Activated CD8-positive, alpha-beta T cell treated with anti-CD3 and anti-CD28 coated beads for 36 hours (primary cell): ENCODE measurements around the gene DYSF. TPM values are rescaled to one million over a fixed set of nuclear protein-coding genes. Genes with fewer than 3 reads are reported as not detected.

Experiments used
- ATAC-seq: fragments of 200-7000 bp; cut with Tn5 transposase; one replicate; pipeline ENCODE4 v1.10.0; 2021; ENCODE audit warnings: mild to moderate bottlenecking, moderate library complexity
- CTCF ChIA-PET: fragments of 350-600 bp; sonication (Branson Sonifier 250); formaldehyde crosslinking; loops from one replicate; lab custom pipeline; 2021; ENCODE audit warnings: antibody characterized with exemption; lab: Charles Lee
- POLR2A ChIA-PET: fragments of 350-600 bp; sonication (Branson Sonifier 250); formaldehyde crosslinking; loops from one replicate; lab custom pipeline; 2021; ENCODE audit warnings: antibody characterized with exemption; lab: Charles Lee
- DNase-seq: peaks from one replicate; pipeline ENCODE4 v3.0.0-alpha.2; 2020
- H3K27ac Mint-ChIP-seq: one replicate; pipeline ENCODE4 v1.8.0; 2021; ENCODE audit warnings: mild to moderate bottlenecking, mixed read lengths
- H3K27me3 Mint-ChIP-seq: one replicate; pipeline ENCODE4 v1.8.0; 2021; ENCODE audit warnings: mixed read lengths
- H3K36me3 Mint-ChIP-seq: one replicate; pipeline ENCODE4 v1.8.0; 2021; ENCODE audit warnings: low read depth, mixed read lengths
- H3K4me1 Mint-ChIP-seq: one replicate; pipeline ENCODE4 v1.8.0; 2021; ENCODE audit warnings: low read depth, mixed read lengths
- H3K4me3 Mint-ChIP-seq: one replicate; pipeline ENCODE4 v1.8.0; 2021; ENCODE audit warnings: mild to moderate bottlenecking, moderate library complexity, mixed read lengths
- H3K9me3 Mint-ChIP-seq: one replicate; pipeline ENCODE4 v1.8.0; 2021; ENCODE audit warnings: mixed read lengths
- CTCF ChIP-seq: fragments of 200-600 bp; IDR thresholded peaks from one replicate; pipeline ENCODE4 v1.8.0; 2022; ENCODE audit warnings: antibody characterized with exemption, mild to moderate bottlenecking
- intact Hi-C: fragments of 100-400 bp; cut with micrococcal nuclease; formaldehyde crosslinking; loops from one replicate; pipeline ENCODE4 v1.10.0; 2022
- total RNA-seq, 2 experiments: library from RNA; stranded (reverse); gene quantifications; one replicate each; pipeline ENCODE4 v1.2.3, GENCODE V29; 2021

The DYSF gene
- total RNA-seq, 2 experiments from 2014 or later = 3.5 to 3.8 TPM

GRCh38 chr2:71474744-71475397 is 21.5 kb downstream of the DYSF start:
- no peak for TF ChIP-seq CTCF
- ATAC-seq (no peak), DNase-seq (no peak)
- H3K27me3 Mint-ChIP-seq = peaks cover 9% of the 10 kb centered on the region
- CTCF ChIA-PET = no interaction called here
- no peaks in the 10 kb centered on the region for H3K36me3 Mint-ChIP-seq
- no peaks in the 10 kb centered on the region for H3K9me3 Mint-ChIP-seq
- H3K27ac Mint-ChIP-seq = no peak overlapping the region
- H3K4me3 Mint-ChIP-seq = no peak overlapping the region
- POLR2A ChIA-PET = no interaction called here
- intact Hi-C loops = no loop called here
- no peaks in the 10 kb centered on the region for H3K4me1 Mint-ChIP-seq

- Mint-ChIP-seq H3K9me3 (no peaks in the 10 kb centered on the region), H3K27me3 (peaks cover 6% of the 10 kb centered on the region), H3K27ac (no peak overlapping the region), H3K4me1 (no peaks in the 10 kb centered on the region), H3K36me3 (no peaks in the 10 kb centered on the region), H3K4me3 (no peak overlapping the region)
- CTCF ChIA-PET = interaction anchor here (0.6 to 2.2 kb wide), 3 partner anchors 9 to 38 kb away, joined by 3 to 6 read pairs (median 5); no protein-coding TSS in a partner anchor
- POLR2A ChIA-PET = no interaction called here
- DNase-seq (no peak), ATAC-seq (no peak)
- TF ChIP-seq CTCF = no peak
- intact Hi-C loops = no loop called here
Measured at GRCh38 chr2:71476495-71476894, 23.1 kb downstream of the DYSF start.

GRCh38 chr2:71477231-71477691 is 23.9 kb downstream of the DYSF start:
- no peak for TF ChIP-seq CTCF
- intact Hi-C loops = no loop called here
- Mint-ChIP-seq H3K36me3 (no peaks in the 10 kb centered on the region), H3K4me3 (no peak overlapping the region), H3K27ac (no peak overlapping the region), H3K4me1 (no peaks in the 10 kb centered on the region), H3K27me3 (peaks cover 5% of the 10 kb centered on the region), H3K9me3 (no peaks in the 10 kb centered on the region)
- DNase-seq (no peak), ATAC-seq (no peak)
- POLR2A ChIA-PET = no interaction called here
- CTCF ChIA-PET = interaction anchor here (0.6 to 2.2 kb wide), 3 partner anchors 9 to 39 kb away, joined by 3 to 6 read pairs (median 5); no protein-coding TSS in a partner anchor

GRCh38 chr2:71478806-71479205 is 25.4 kb downstream of the DYSF start:
- DNase-seq = no peak
- ChIA-PET CTCF (interaction anchor here (0.6 kb wide), 1 partner anchor 15 kb away, joined by 3 read pairs; no protein-coding TSS in a partner anchor), POLR2A (no interaction called here)
- no peaks in the 10 kb centered on the region for H3K4me1 Mint-ChIP-seq
- intact Hi-C loops = no loop called here
- no peak overlapping the region for H3K4me3 Mint-ChIP-seq
- H3K36me3 Mint-ChIP-seq = no peaks in the 10 kb centered on the region
- H3K27me3 Mint-ChIP-seq = peaks cover 2% of the 10 kb centered on the region
- no peak overlapping the region for H3K27ac Mint-ChIP-seq
- H3K9me3 Mint-ChIP-seq = no peaks in the 10 kb centered on the region
- no peak for ATAC-seq
- no peak for TF ChIP-seq CTCF

GRCh38 chr2:71479261-71479660 is 25.9 kb downstream of the DYSF start:
- no peak overlapping the region for H3K27ac Mint-ChIP-seq
- H3K4me3 Mint-ChIP-seq = no peak overlapping the region
- ATAC-seq = no peak
- no peak for TF ChIP-seq CTCF
- intact Hi-C loops = no loop called here
- POLR2A ChIA-PET = no interaction called here
- peaks cover 2% of the 10 kb centered on the region for H3K27me3 Mint-ChIP-seq
- no peaks in the 10 kb centered on the region for H3K4me1 Mint-ChIP-seq
- CTCF ChIA-PET = interaction anchor here (0.6 kb wide), 1 partner anchor 15 kb away, joined by 3 read pairs; no protein-coding TSS in a partner anchor
- no peak for DNase-seq
- no peaks in the 10 kb centered on the region for H3K9me3 Mint-ChIP-seq
- no peaks in the 10 kb centered on the region for H3K36me3 Mint-ChIP-seq
